ENCODE results near the gene CYP27C1. TPM values are rescaled to one million over a fixed set of nuclear protein-coding genes. Genes with fewer than 3 reads are reported as not detected.

CYP27C1 gene
- total and polyA plus RNA-seq, 10 of the 15 experiments (the other 5 are each of a cell fraction or from before 2014, with no cell fraction given): not detected

DNA sequence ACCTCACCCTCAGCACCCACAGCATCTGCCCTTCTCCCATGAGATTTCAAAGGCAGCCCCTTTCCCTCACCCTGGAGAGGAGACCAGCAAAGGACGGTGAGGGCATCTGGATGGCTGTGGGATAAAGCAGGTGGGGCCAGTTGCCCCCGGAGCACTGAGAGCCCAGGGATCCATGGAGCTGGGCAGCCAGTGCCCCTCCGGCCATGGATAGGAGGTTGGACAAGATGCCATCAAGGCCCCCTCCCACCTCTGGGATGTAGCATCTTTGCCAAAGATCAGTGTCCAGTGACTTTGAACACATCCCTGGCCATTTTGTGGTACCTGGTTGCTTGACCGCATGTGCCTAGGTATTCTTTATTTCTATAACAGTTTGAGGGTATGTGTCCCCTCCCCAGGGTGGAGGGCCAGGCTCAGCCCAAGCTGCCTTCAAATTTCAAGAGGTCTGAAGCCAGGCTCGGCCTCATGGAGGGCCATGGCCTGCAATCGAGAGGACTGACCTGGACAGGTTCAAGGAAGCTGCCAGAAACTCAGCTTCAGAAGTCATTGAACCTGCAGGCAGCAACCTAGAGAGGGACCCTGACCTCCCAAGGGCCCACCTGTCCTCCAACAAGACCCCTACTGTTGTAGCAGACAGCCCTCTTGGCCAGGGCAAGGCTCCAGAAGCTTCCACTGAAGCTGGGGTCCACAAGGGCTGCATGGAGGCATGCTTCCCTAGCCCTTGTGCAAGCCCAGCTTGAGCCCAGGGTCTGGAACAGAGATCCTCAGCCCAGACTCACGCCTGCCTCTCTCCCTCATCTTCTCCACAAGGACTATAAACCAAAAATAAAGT is 57.6 kb downstream of the CYP27C1 start (continued):
- TF ChIP-seq CEBPZ (IDR thresholded peaks at IDR 0.05; ENCODE audit: low read depth, low read length) (no peak), ZNF687 (IDR thresholded peaks at IDR 0.05) (no peak), ZZZ3 (IDR thresholded peaks at IDR 0.05; ENCODE audit: control insufficient read depth, insufficient read length, low read depth) (no peak), CBFB (IDR thresholded peaks at IDR 0.05; ENCODE audit: low read depth) (no peak), ASH2L (IDR thresholded peaks at IDR 0.05; ENCODE audit: borderline replicate concordance, low read depth) (no peak), GATAD2B (conservative IDR thresholded peaks at IDR 0.05; ENCODE audit: low read depth) (no peak)
